CD4-positive, alpha-beta T cell (primary cell): ENCODE results near the gene DDX20. TPM values are rescaled to one million over a fixed set of nuclear protein-coding genes. Genes with fewer than 3 reads are reported as not detected.

Source experiments
- ATAC-seq: fragments of 200-7000 bp; cut with Tn5 transposase; one replicate; pipeline ENCODE4 v1.10.0; 2022; ENCODE audit warnings: mild to moderate bottlenecking; ENCODE audit not compliant: poor library complexity
- CTCF ChIA-PET: fragments of 350-600 bp; sonication (Branson Sonifier 250); formaldehyde crosslinking; loops from one replicate; lab custom pipeline; 2021; ENCODE audit warnings: antibody characterized with exemption, inconsistent platforms; lab: Charles Lee
- POLR2A ChIA-PET: fragments of 350-600 bp; sonication (Branson Sonifier 250); formaldehyde crosslinking; loops from one replicate; lab custom pipeline; 2021; ENCODE audit warnings: antibody characterized with exemption, inconsistent platforms; lab: Charles Lee
- DNase-seq, 14 experiments: peaks; one replicate each; pipeline ENCODE4 v3.0.0-alpha.2; 2013 to 2020; ENCODE audit warnings: mixed read lengths in 2 of 14
- H3K27ac ChIP-seq, 2 donors: one replicate each; pipeline versions ENCODE4 v1.5.1 to v1.7.0; 2013; ENCODE audit warnings: low read length in 2 of 2, low read depth in 1 of 2, mild to moderate bottlenecking in 1 of 2
- H3K27me3 ChIP-seq, 2 experiments: 1 replicate in 1 of 2; 2 replicates in 1 of 2; pipeline versions ENCODE4 v1.6.1 to v1.7.0; 2013; ENCODE audit warnings: low read length in 2 of 2, control low read depth in 1 of 2, mild to moderate bottlenecking in 1 of 2, moderate library complexity in 1 of 2; ENCODE audit not compliant: insufficient read depth in 2 of 2, control insufficient read depth in 1 of 2
- H3K36me3 ChIP-seq: one replicate; pipeline ENCODE4 v1.6.1; 2013; ENCODE audit warnings: low read length, control low read depth; ENCODE audit not compliant: insufficient read depth
- H3K4me1 ChIP-seq: one replicate; pipeline ENCODE4 v1.6.1; 2013; ENCODE audit warnings: low read length, control low read depth; ENCODE audit not compliant: insufficient read depth
- H3K4me3 ChIP-seq: one replicate; pipeline ENCODE4 v1.5.1; 2013; ENCODE audit warnings: mild to moderate bottlenecking, low read length, moderate library complexity
- H3K9me3 ChIP-seq, 2 experiments: 1 replicate in 1 of 2; 2 replicates in 1 of 2; pipeline versions ENCODE4 v1.6.1 to v1.7.0; 2013; ENCODE audit warnings: low read length in 2 of 2, mild to moderate bottlenecking in 2 of 2, control low read depth in 1 of 2, moderate library complexity in 1 of 2; ENCODE audit not compliant: control insufficient read depth in 1 of 2, insufficient read depth in 1 of 2
- H3K27ac Mint-ChIP-seq: one replicate; pipeline ENCODE4 v1.8.0; 2020; ENCODE audit warnings: mixed read lengths
- H3K27me3 Mint-ChIP-seq: one replicate; pipeline ENCODE4 v1.8.0; 2021; ENCODE audit warnings: mixed read lengths
- H3K36me3 Mint-ChIP-seq: one replicate; pipeline ENCODE4 v1.8.0; 2021; ENCODE audit warnings: low read depth, mixed read lengths
- H3K4me1 Mint-ChIP-seq: one replicate; pipeline ENCODE4 v1.8.0; 2021; ENCODE audit warnings: low read depth, mixed read lengths
- H3K4me3 Mint-ChIP-seq: one replicate; pipeline ENCODE4 v1.8.0; 2020; ENCODE audit warnings: mild to moderate bottlenecking, mixed read lengths
- H3K9me3 Mint-ChIP-seq: one replicate; pipeline ENCODE4 v1.8.0; 2020; ENCODE audit warnings: mixed read lengths
- intact Hi-C, 2 experiments: fragments of 100-400 bp; cut with DNase I in 1 of 2; cut with micrococcal nuclease in 1 of 2; formaldehyde crosslinking; loops; one replicate each; pipeline versions ENCODE4 v1.15.1 to v1.9.0; 2023 to 2025; cut with DNase I, micrococcal nuclease
- total RNA-seq, 174 experiments: library from RNA in 2 of 174; stranded (reverse) in 2 of 174; gene quantifications; one replicate each; pipeline ENCODE4 v1.2.3 and lab custom pipeline; 2021 to 2026
- TF ChIP-seq, protein P1 (sequence below): fragments of 200-600 bp; IDR thresholded peaks from one replicate; pipeline ENCODE4 v1.8.0; 2022; ENCODE audit warnings: antibody characterized with exemption, mild to moderate bottlenecking

Gene DDX20
- total RNA-seq, 2 experiments from 2014 or later, result 27.2 to 27.4 TPM

DNA sequence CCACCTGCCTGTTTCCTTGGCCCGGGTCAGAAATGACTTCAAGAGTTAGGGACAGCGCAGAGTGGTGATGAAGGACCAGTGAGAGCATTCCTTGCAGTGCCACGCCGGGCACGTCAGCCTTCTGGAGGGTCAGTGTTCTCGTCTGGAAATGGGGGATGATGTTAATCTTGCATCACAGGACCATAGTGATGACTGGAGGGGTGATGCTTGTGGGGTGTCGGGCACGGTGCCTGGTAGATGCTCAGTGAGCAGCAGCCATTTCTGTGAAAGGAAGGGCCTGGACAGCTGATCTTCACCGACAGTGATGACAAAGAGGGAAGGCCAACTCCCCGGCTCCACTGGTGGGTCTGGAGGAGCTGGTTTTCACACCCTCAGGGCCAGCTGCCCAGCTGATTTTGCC is 56.2 kb downstream of the DDX20 start:
- TF ChIP-seq, protein P1, sequence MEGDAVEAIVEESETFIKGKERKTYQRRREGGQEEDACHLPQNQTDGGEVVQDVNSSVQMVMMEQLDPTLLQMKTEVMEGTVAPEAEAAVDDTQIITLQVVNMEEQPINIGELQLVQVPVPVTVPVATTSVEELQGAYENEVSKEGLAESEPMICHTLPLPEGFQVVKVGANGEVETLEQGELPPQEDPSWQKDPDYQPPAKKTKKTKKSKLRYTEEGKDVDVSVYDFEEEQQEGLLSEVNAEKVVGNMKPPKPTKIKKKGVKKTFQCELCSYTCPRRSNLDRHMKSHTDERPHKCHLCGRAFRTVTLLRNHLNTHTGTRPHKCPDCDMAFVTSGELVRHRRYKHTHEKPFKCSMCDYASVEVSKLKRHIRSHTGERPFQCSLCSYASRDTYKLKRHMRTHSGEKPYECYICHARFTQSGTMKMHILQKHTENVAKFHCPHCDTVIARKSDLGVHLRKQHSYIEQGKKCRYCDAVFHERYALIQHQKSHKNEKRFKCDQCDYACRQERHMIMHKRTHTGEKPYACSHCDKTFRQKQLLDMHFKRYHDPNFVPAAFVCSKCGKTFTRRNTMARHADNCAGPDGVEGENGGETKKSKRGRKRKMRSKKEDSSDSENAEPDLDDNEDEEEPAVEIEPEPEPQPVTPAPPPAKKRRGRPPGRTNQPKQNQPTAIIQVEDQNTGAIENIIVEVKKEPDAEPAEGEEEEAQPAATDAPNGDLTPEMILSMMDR, result no peak

DNA sequence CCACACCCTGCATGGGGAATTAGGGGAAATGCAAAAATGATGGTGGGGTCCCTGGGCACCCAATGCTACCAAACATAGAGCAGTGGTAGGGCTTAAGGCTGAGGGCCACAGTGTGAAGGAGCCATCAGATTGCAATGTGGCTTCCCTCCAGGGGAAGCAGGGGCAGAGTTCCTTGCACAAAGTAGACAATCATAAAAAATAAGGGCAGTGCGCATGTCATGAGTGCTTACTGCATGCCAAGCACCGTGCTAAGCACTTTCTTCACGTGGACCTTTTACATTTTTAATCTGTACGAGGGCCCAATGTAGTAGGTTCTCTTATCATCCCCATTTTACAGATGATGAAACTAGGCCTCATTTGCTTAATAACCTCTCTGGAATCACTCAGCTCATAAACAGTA is 56.6 kb downstream of the DDX20 start:
- ATAC-seq, result no peak
- ChIA-PET CTCF (no interaction called here), POLR2A (no interaction called here)
- DNase-seq, result no peak
- H3K27ac ChIP-seq, result no peak overlapping the region
- TF ChIP-seq, protein P1, result no peak
- H3K27me3 Mint-ChIP-seq, result no peaks in the 10 kb centered on the region
- H3K36me3 ChIP-seq, result no peaks in the 10 kb centered on the region
- no peaks in the 10 kb centered on the region for H3K27me3 ChIP-seq
- H3K4me1 Mint-ChIP-seq, result no peaks in the 10 kb centered on the region
- H3K27ac Mint-ChIP-seq, result no peak overlapping the region
- H3K36me3 Mint-ChIP-seq, result no peaks in the 10 kb centered on the region
- no peaks in the 10 kb centered on the region for H3K4me1 ChIP-seq
- no peaks in the 10 kb centered on the region for H3K9me3 ChIP-seq
- H3K4me3 ChIP-seq, result no peak overlapping the region
- H3K4me3 Mint-ChIP-seq, result no peak overlapping the region
- intact Hi-C loops, result no loop called here
- H3K9me3 Mint-ChIP-seq, result no peaks in the 10 kb centered on the region

More for the DNA sequence above, 56.2 kb downstream of the DDX20 start:
- ChIA-PET CTCF (no interaction called here), POLR2A (no interaction called here)
- H3K4me1 Mint-ChIP-seq, result no peaks in the 10 kb centered on the region
- no peaks in the 10 kb centered on the region for H3K36me3 Mint-ChIP-seq
- H3K27me3 ChIP-seq, result no peaks in the 10 kb centered on the region
- ATAC-seq (no peak), DNase-seq (no peak)
- no peaks in the 10 kb centered on the region for H3K4me1 ChIP-seq
- H3K4me3 Mint-ChIP-seq, result no peak overlapping the region
- no peaks in the 10 kb centered on the region for H3K9me3 Mint-ChIP-seq
- no peak overlapping the region for H3K27ac ChIP-seq
- H3K36me3 ChIP-seq, result no peaks in the 10 kb centered on the region
- no peaks in the 10 kb centered on the region for H3K9me3 ChIP-seq
- H3K4me3 ChIP-seq, result no peak overlapping the region
- no peaks in the 10 kb centered on the region for H3K27me3 Mint-ChIP-seq
- intact Hi-C loops, result no loop called here
- H3K27ac Mint-ChIP-seq, result no peak overlapping the region

DNA sequence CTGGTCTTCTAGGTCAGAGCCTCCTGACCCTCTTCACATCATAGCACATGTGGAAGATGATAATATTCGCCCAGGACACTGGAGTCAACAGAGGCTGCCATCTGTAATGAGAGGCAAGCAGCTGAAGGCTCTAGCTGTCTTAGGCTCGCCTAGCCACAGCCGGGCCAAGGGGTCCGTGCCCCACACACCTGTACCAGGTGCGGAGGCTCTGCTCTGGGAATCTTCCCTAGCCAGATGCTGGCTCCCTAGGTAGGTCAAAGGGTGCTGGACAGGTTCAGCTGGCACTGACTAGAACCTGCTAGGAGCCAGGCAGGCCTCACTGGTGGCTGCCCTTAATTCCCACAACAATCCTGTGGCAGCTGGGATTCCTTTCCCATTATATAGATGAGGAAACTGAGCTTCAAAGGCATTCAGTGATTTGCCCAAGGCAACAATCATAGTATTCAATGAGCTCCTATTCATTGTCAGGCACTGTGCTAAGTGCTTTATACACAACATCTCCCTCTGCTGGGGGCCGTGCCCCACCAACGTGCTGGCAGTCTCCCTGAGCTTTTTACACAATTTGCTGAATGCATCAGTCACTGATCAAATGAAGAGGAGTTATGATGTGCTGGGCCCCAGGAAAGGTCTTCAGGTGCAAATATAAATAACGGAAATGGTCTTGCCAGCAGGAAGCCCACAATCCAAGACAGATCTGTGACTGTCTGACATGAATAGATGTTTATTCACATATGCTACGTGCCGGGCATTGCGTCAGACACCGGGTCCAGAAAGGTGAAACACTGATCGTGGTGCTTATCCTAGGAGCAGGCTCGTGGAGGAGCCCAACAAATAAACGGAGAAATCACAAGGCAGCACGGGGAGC is 58.0 kb downstream of the DDX20 start:
- ChIA-PET CTCF (interaction anchor here (0.6 kb wide), 1 partner anchor 955 kb away, joined by 3 read pairs; no protein-coding TSS in a partner anchor), POLR2A (no interaction called here)
- DNase-seq, result no peak
- H3K4me1 ChIP-seq, result no peaks in the 10 kb centered on the region
- H3K36me3 ChIP-seq, result no peaks in the 10 kb centered on the region
- Mint-ChIP-seq H3K27me3 (no peaks in the 10 kb centered on the region), H3K36me3 (no peaks in the 10 kb centered on the region), H3K4me3 (no peak overlapping the region), H3K4me1 (no peaks in the 10 kb centered on the region), H3K9me3 (no peaks in the 10 kb centered on the region), H3K27ac (no peak overlapping the region)
- no peak overlapping the region for H3K4me3 ChIP-seq
- peaks cover 0 to 5% of the 10 kb centered on the region in 2 experiments for H3K27me3 ChIP-seq
- intact Hi-C loops, result no loop called here
- H3K9me3 ChIP-seq, result no peaks in the 10 kb centered on the region
- TF ChIP-seq, protein P1, result no peak
- no peak for ATAC-seq
- no peak overlapping the region for H3K27ac ChIP-seq
